ENCODE results near the gene DLG2.

- TF ChIP-seq, protein P1, sequence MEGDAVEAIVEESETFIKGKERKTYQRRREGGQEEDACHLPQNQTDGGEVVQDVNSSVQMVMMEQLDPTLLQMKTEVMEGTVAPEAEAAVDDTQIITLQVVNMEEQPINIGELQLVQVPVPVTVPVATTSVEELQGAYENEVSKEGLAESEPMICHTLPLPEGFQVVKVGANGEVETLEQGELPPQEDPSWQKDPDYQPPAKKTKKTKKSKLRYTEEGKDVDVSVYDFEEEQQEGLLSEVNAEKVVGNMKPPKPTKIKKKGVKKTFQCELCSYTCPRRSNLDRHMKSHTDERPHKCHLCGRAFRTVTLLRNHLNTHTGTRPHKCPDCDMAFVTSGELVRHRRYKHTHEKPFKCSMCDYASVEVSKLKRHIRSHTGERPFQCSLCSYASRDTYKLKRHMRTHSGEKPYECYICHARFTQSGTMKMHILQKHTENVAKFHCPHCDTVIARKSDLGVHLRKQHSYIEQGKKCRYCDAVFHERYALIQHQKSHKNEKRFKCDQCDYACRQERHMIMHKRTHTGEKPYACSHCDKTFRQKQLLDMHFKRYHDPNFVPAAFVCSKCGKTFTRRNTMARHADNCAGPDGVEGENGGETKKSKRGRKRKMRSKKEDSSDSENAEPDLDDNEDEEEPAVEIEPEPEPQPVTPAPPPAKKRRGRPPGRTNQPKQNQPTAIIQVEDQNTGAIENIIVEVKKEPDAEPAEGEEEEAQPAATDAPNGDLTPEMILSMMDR (IDR thresholded peaks at IDR 0.05; ENCODE audit: low read depth, low read length), result no peak
- no peak for TF ChIP-seq EZH2phosphoT487 (IDR thresholded peaks at IDR 0.05; ENCODE audit: low read depth)
These were observed 1188.6 kb downstream of the DLG2 start for GRCh38 chr11:84438565-84438964.
